Memory B cell (primary cell): Measurements from ENCODE around the gene LAMC3.
"Not testable (repeated sequence)": the region's sequence is repeated elsewhere in the genome, so short reads cannot be mapped to it uniquely, and the experiment has no call there.

Experiments used
- ATAC-seq: fragments of 150-1000 bp; cut with Tn5 transposase; 2 replicates; pipeline ENCODE4 v1.10.0; 2021; ENCODE audit warnings: low read depth, mild to moderate bottlenecking, moderate library complexity
- DNase-seq, 2 donors: peaks; one replicate each; pipeline ENCODE4 v3.0.0; 2022; ENCODE audit warnings: low spot score in 2 of 2
- H3K27ac Mint-ChIP-seq: one replicate; pipeline ENCODE4 v1.8.0; 2022; ENCODE audit warnings: mild to moderate bottlenecking, moderate library complexity, mixed read lengths
- H3K27me3 Mint-ChIP-seq: one replicate; pipeline ENCODE4 v1.8.0; 2022; ENCODE audit warnings: mixed read lengths
- H3K36me3 Mint-ChIP-seq: one replicate; pipeline ENCODE4 v1.8.0; 2022; ENCODE audit warnings: mild to moderate bottlenecking, mixed read lengths
- H3K4me1 Mint-ChIP-seq: one replicate; pipeline ENCODE4 v1.8.0; 2022; ENCODE audit warnings: mixed read lengths
- H3K4me3 Mint-ChIP-seq: one replicate; pipeline ENCODE4 v1.8.0; 2022; ENCODE audit warnings: mild to moderate bottlenecking, moderate library complexity, mixed read lengths
- H3K9me3 Mint-ChIP-seq: one replicate; pipeline ENCODE4 v1.8.0; 2022; ENCODE audit warnings: mixed read lengths

LAMC3 gene

DNA sequence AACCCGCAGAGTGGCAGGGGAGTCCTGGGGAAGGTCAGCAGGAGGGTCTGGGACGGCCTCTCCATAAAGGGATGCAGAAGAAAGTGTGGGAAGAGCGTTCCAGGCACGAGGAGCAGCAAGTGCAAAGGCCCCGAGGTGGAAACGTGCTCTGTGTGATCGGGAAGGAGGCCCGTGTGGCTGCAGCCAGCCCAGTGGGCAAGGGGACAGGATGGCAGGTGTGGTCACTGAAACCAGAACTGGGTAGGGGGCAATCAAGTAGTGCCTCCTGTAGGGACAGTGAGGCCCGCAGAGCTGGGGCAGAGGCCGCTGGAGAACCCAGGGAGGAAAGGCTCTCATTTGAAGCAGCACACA, 16.3 kb upstream of the LAMC3 start:
- ATAC-seq (no peak), DNase-seq (no peak)
- H3K4me1 Mint-ChIP-seq: peaks cover 2% of the 10 kb centered on the region
- no peaks in the 10 kb centered on the region for H3K9me3 Mint-ChIP-seq
- no peaks in the 10 kb centered on the region for H3K36me3 Mint-ChIP-seq
- peaks cover 23% of the 10 kb centered on the region for H3K27me3 Mint-ChIP-seq
- H3K4me3 Mint-ChIP-seq: no peak overlapping the region
- no peak overlapping the region for H3K27ac Mint-ChIP-seq

DNA sequence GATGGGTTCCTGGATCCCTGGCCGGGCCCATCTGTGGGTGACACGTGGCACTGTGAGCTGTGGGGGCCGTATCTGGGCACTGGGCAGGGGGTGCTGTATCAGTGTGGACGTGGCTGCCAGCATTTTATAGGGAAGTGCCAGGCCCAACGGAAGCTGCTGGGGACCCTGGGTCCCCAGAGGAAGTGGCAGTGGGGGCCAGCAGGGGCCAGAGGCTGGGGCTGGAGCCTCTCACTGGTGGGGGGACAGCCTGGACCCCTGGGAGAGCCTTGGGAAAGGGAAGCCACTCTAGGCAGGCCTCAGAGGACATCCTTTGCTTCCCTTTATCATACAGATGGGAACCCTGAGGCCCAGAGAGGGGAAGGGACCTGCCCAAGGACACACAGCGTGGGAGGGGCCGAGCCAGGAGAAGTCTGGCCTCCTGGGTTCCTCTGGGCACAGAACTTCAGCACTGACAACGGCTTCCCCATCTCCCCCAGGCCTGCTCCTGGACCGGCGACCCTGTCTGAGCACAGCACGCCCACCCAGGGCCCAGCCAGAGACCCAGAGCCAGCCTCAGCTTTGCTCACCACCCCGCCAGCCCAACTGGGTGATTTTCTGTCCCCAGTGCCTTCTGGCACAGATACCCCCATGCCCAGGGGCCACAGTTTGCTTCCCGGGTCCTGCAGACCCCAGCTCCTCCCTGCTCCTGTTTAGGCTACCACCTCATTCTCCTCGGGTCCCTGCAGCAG, 15.5 kb upstream of the LAMC3 start:
- Mint-ChIP-seq H3K36me3 (no peaks in the 10 kb centered on the region), H3K9me3 (no peaks in the 10 kb centered on the region), H3K27me3 (peaks cover 23% of the 10 kb centered on the region), H3K4me1 (peaks cover 2% of the 10 kb centered on the region), H3K27ac (no peak overlapping the region), H3K4me3 (no peak overlapping the region)
- ATAC-seq: no peak
- DNase-seq: no peak

DNA sequence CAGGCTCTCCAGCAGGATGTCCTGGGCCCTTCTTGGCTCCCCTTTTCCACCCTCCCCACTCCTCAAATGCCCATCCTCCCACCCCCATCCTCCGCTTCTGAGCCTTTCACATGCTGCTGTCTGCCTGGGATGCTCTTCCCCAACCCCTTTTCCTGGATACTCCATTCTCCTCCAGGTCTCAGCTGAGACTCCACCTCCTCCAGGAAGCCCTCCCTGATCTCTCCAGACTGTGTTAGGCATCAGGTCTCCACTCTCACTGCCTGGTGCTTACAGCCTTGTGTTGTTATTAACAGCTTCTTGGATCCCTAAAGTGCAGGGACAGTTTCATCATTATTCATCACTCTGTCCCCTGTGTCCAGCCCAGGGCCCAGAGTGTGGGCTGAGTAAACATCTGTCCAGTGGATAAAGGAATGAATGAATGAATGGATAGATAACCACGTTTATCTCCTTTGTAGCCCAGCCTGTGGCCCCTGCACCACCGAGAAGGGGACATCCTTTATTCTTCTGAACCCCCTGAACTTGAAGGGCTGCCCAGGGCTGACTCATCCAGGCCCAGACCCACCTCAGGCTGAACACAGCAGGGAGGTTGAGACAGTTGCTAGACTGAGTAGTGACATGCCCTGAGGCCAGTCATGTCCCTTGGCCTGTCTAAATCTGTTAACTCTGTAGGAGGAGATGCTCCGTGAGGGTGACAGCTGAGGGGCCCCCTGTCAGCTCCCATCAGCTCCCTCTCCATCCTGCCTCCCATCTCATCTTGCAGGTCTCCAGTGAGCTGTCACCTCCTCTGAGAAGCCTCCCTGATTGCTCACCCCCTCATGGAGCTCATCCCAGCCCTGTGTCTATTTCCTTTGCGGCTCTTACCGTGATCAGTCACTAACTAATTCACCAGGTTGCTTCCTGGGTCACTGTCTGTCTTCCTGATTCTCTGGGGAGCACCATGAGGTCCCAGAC, 14.6 kb upstream of the LAMC3 start:
- H3K27me3 Mint-ChIP-seq: peaks cover 27% of the 10 kb centered on the region
- no peak overlapping the region for H3K27ac Mint-ChIP-seq
- no peak for ATAC-seq
- no peaks in the 10 kb centered on the region for H3K9me3 Mint-ChIP-seq
- H3K36me3 Mint-ChIP-seq: no peaks in the 10 kb centered on the region
- no peak overlapping the region for H3K4me3 Mint-ChIP-seq
- peaks cover 5% of the 10 kb centered on the region for H3K4me1 Mint-ChIP-seq
- no peak for DNase-seq

DNA sequence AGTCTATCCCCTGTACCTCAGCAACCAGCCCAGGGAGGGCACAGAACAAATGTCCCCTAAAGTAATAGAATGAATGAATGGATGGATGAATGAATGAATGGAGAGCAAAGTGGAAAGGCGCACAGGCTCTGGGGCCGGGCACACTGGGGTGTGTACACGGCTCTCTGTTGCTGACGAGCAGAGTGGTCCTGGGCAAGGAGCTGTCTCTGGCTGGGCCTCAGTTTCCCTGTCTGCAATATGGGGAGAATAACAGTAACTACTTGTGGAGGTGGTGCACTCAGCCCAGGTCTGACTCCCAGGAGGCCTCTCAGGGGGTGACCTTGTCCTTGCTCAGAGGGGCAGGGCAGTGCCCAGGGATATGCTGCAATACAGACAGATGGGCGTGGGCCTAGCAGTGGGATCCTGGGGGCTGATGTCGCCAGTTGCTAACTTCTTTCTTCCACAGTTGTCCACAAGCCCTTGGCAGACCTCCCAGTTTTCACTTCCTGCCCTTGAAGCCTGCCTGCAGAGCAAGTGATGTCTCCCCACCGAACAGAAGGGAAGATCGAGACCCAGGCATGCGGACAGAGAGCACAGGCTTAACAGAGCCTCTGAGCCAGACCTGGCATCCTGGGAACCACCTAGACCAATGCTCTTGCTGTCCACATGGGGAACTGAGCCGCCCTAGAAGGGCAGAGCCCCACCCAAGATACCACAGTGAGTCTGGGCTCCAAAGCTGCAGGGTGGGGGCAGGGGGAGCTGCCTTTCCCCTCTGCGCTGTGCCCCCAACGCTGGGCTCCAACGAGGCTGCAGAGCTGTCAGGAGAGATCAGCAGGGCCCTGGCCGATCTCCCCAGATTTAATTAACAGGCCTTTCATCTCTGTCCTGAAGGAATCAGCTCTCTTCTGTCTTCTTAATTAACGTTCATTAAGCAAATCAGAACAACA, 13.6 kb upstream of the LAMC3 start:
- Mint-ChIP-seq H3K4me1 (peaks cover 5% of the 10 kb centered on the region), H3K4me3 (no peak overlapping the region), H3K27ac (no peak overlapping the region), H3K9me3 (no peaks in the 10 kb centered on the region), H3K36me3 (no peaks in the 10 kb centered on the region), H3K27me3 (peaks cover 26% of the 10 kb centered on the region)
- DNase-seq: no peak
- ATAC-seq: no peak

DNA sequence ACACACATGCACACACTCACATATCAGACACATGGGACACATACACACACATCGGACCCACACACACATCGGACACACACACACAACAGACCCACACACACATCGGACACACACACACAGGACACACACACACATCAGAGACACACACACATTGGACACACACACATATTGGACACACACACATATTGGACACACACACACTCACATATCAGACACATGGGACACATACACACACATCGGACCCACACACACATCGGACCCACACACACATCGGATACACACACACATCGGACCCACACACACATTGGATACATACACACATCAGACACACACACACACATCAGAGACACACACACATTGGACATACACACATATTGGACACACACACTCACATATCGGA, 12.8 kb upstream of the LAMC3 start:
- peaks cover 5% of the 10 kb centered on the region for H3K4me1 Mint-ChIP-seq
- no peak overlapping the region for H3K4me3 Mint-ChIP-seq
- no peaks in the 10 kb centered on the region for H3K36me3 Mint-ChIP-seq
- ATAC-seq (no peak), DNase-seq (no peak)
- H3K27me3 Mint-ChIP-seq: peaks cover 25% of the 10 kb centered on the region
- H3K9me3 Mint-ChIP-seq: no peaks in the 10 kb centered on the region
- no peak overlapping the region for H3K27ac Mint-ChIP-seq

DNA sequence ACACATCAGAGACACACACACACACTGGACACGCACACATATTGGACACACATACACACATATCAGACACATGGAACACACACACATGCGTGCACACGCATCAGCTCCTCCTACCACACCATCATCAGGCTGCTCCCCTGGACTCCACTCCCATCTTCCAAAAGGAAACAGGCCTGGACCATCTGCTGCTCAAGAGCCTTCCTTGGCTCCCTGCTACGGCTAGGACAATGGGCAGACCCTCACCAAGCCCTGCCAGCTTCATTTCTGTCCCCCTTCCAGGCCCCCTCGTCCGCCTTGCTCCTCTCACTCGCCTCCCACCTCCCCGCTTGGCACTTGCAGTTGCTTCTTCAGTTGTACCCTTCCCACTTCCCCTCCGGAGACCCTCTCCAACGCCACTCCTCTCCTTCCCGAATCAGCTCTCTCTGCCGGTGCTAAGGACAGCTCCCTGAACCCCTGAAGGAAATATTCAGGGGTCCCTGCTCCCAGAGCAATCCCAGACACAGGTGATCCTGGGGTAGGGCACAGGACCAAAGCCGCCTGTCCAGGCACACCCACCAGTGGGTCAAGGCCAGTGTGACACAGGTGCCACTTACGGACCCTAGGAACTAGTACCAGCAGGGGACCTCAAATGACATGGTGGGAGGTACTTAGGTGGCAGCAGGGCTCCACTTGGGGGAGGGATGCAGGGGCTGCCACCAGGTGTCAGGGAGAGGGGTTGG, 12.1 kb upstream of the LAMC3 start:
- no peak for ATAC-seq
- Mint-ChIP-seq H3K9me3 (no peaks in the 10 kb centered on the region), H3K27me3 (peaks cover 23% of the 10 kb centered on the region), H3K4me3 (no peak overlapping the region), H3K27ac (no peak overlapping the region), H3K4me1 (peaks cover 5% of the 10 kb centered on the region), H3K36me3 (no peaks in the 10 kb centered on the region)
- no peak for DNase-seq

DNA sequence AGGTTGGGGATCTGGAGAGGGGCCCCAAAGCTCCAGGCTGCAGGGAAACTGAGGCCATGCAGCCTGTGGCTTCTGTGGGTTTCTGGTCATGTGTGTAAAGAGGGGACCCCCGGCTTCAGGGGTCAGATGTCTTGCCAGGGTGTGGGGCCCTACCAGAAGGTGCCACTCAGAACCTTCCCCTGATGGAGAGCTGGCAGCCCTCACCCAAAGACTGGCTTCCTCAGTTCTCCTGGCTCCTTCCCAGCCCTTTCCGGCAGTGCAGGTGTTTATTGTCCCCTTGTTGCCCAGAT, 11.6 kb upstream of the LAMC3 start:
- Mint-ChIP-seq H3K4me3 (no peak overlapping the region), H3K27ac (no peak overlapping the region), H3K36me3 (no peaks in the 10 kb centered on the region), H3K4me1 (peaks cover 5% of the 10 kb centered on the region), H3K27me3 (peaks cover 21% of the 10 kb centered on the region), H3K9me3 (no peaks in the 10 kb centered on the region)
- DNase-seq (no peak), ATAC-seq (no peak)

DNA sequence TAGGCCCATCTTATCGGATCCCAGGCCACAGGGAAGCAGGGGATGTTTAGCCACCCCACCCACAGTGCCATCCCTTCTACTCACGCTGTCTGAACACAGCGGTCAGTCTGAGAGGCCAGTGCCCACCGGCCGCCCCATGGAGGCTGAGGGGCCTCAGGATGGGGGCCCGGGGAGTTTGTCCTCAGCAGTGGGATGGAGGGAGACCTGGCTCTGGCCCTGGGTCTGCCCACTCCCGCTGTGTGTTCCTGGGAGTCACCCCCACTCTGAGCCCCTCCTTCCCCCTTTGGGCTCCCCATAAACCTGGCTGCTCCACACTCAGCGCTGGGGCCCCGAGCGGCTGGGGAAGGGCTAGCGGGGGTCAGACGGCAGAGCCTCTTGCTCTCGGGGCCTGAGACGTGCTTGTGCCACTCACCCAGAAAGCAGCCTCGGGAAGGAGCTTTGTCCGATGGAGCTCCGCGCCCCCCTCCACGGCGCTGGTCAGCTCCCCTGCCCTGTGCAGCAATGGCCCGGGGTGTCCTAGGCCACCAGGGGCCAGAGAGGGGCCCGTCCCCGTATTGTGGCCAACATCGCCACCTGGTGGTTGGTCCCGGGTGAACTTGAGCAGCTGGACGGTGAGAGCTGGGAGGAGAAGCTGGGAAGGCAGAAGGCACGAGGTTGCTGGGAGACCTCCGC, 10.9 kb upstream of the LAMC3 start:
- H3K27me3 Mint-ChIP-seq: peaks cover 18% of the 10 kb centered on the region
- H3K9me3 Mint-ChIP-seq: no peaks in the 10 kb centered on the region
- peaks cover 5% of the 10 kb centered on the region for H3K4me1 Mint-ChIP-seq
- no peak overlapping the region for H3K27ac Mint-ChIP-seq
- no peaks in the 10 kb centered on the region for H3K36me3 Mint-ChIP-seq
- no peak overlapping the region for H3K4me3 Mint-ChIP-seq
- DNase-seq (no peak), ATAC-seq (peak; percentile 27)

DNA sequence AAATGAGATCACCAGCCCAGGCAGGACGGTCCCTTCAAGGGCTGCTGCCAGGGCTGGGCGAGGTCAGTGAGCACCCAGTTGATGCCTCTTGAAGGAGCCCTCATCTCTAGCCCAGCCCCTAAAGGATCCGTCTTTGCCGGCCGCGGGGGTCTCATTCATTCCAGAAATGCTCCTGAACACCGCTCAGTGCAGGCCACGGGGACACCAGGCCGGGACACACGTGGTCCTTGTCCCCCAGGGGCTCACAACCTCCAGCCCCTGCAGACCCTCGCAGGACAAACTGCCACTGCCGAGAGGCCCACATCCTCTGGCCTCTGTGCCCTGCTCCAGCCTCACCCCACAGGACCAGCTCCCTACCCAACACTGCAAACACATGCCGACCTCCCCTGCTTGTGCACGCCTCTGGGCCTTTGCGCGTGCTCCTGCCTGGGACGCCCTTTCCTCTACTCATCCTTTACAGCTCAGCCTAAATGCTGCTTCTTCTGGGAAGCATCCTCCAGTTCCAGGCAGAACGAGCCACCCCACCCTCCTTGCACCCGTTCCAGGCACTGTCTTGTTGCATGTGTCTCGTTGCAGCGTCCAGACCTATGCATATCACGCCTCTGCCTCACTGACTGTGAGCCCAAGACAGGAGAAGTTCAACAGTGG, 10.3 kb upstream of the LAMC3 start:
- Mint-ChIP-seq H3K9me3 (no peaks in the 10 kb centered on the region), H3K4me1 (peaks cover 5% of the 10 kb centered on the region), H3K27me3 (peaks cover 18% of the 10 kb centered on the region), H3K4me3 (no peak overlapping the region), H3K36me3 (no peaks in the 10 kb centered on the region), H3K27ac (no peak overlapping the region)
- ATAC-seq: no peak
- DNase-seq: no peak

DNA sequence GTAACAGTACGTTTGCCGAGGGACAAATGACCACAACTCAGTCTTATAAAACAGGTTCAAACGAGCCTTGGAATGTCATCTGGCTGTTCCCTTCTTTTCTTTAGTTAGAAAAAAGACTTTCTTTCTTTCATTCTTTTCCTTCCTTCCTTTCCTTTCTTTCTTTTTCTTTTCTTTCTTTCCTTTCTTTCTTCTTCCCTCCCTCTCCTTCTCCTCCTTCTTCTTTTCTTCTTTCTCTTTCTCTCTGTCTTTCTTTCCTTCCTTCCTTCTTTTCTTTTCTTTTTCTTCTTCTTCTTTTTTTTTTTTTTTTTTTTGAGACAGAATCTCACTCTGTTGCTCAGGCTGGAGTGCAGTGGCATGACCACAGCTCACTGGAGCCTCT, 9.7 kb upstream of the LAMC3 start:
- peaks cover 3% of the 10 kb centered on the region for H3K4me1 Mint-ChIP-seq
- ATAC-seq: no peak
- no peaks in the 10 kb centered on the region for H3K9me3 Mint-ChIP-seq
- H3K27me3 Mint-ChIP-seq: peaks cover 15% of the 10 kb centered on the region
- DNase-seq: no peak
- no peaks in the 10 kb centered on the region for H3K36me3 Mint-ChIP-seq
- no peak overlapping the region for H3K27ac Mint-ChIP-seq
- H3K4me3 Mint-ChIP-seq: no peak overlapping the region

DNA sequence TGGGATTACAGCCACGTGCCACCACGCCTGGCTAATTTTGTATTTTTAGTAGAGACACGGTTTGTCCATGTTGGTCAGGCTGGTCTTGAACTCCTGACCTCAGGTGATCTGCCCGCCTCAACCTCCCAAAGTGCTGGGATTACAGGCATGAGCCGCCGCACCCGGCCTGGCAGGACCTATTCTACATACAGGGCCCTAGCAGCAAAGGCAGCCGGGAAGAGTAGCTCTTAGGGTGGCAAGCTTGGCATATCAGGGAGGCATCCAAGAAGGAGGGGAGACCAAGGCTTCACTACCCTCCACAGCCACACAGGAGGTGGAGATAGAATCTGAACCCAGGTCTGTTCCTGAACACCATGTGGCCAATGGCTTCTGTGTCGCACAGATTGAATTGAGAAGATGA, 8.4 kb upstream of the LAMC3 start:
- not testable (repeated sequence) for H3K4me3 Mint-ChIP-seq, DNase-seq, H3K9me3 Mint-ChIP-seq, H3K4me1 Mint-ChIP-seq, H3K36me3 Mint-ChIP-seq, H3K27ac Mint-ChIP-seq, ATAC-seq
- H3K27me3 Mint-ChIP-seq: peaks cover 10% of the 10 kb centered on the region

DNA sequence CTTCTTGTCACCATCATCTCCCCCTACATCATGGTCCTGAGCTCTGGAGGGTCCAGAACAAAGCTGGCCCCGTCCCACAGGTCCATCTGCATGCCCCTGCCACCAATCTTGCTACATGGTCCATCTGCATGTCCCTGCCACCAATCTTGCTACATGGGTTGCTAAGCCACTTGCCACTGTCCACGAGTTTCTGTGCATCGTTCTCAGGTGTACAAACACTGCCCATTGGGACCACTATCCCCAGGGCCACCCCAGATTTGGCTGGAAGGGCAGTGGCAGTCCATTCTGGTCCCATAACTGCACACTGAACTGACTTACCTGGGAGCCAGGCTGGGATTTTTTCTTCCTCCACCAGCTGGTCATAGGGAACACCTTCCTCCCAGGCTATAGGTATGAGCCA, 8.0 kb upstream of the LAMC3 start:
- H3K9me3 Mint-ChIP-seq: no peaks in the 10 kb centered on the region
- H3K4me1 Mint-ChIP-seq: peaks cover 3% of the 10 kb centered on the region
- peaks cover 10% of the 10 kb centered on the region for H3K27me3 Mint-ChIP-seq
- no peak overlapping the region for H3K4me3 Mint-ChIP-seq
- DNase-seq (no peak), ATAC-seq (no peak)
- no peaks in the 10 kb centered on the region for H3K36me3 Mint-ChIP-seq
- no peak overlapping the region for H3K27ac Mint-ChIP-seq

DNA sequence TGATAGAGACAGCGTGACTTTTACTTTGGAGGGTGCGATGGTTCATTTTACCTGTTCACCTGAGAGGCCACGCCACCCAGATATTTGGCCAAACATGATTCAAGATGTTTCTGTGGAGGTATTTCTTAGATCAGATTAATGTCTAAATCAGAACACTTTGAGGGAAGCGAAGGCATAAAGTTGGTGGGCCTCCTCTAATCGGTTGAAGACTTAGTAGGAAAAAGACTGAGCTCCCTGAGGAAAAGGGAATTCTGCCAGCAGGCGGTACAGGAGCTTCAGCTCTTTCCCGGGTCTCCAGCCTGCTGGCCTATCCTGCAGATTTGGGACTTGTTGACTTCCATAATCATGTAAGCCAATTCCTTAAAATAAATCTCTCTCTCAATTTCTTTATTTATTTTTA, 7.0 kb upstream of the LAMC3 start:
- Mint-ChIP-seq H3K9me3 (no peaks in the 10 kb centered on the region), H3K4me1 (peaks cover 3% of the 10 kb centered on the region), H3K4me3 (no peak overlapping the region), H3K27ac (no peak overlapping the region), H3K27me3 (peaks cover 10% of the 10 kb centered on the region), H3K36me3 (no peaks in the 10 kb centered on the region)
- ATAC-seq (no peak), DNase-seq (no peak)
